CD1c-positive myeloid dendritic cell (primary cell): ENCODE measurements around the gene CD300LF.

Experiments
- DNase-seq: peaks from one replicate; pipeline ENCODE4 v3.0.0-alpha.2; 2016; ENCODE audit errors: extremely low spot score

Gene CD300LF

GRCh38 chr17:74745548-74746177 lies 32.9 kb upstream of the CD300LF start:
- DNase-seq = no peak

GRCh38 chr17:74744714-74745547 lies 32.2 kb upstream of the CD300LF start:
- peak; percentile 88 for DNase-seq

DNA sequence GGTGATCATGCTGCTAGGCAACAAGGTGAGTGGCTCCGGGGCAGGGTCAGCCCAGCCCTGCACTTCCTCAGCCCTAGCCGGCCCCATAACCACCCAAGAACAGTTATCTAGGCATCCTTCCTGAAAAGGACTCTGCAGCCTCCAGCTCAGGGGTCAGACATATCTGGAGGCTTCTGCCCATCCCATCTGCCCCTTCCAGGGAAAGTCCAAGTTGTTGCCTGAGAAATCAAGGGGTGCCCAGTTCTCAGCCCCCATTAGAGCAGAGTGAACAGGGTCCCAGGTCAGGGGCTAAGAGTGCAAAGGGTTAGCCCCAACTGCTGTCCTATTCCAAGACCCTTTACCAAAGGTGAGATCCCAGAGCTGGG lies 31.6 kb upstream of the CD300LF start:
- no peak for DNase-seq

GRCh38 chr17:74743755-74744154 lies 31.0 kb upstream of the CD300LF start:
- no peak for DNase-seq

GRCh38 chr17:74742978-74743545 lies 30.3 kb upstream of the CD300LF start:
- no peak for DNase-seq

GRCh38 chr17:74742153-74742515 lies 29.4 kb upstream of the CD300LF start:
- peak; percentile 25 for DNase-seq

DNA sequence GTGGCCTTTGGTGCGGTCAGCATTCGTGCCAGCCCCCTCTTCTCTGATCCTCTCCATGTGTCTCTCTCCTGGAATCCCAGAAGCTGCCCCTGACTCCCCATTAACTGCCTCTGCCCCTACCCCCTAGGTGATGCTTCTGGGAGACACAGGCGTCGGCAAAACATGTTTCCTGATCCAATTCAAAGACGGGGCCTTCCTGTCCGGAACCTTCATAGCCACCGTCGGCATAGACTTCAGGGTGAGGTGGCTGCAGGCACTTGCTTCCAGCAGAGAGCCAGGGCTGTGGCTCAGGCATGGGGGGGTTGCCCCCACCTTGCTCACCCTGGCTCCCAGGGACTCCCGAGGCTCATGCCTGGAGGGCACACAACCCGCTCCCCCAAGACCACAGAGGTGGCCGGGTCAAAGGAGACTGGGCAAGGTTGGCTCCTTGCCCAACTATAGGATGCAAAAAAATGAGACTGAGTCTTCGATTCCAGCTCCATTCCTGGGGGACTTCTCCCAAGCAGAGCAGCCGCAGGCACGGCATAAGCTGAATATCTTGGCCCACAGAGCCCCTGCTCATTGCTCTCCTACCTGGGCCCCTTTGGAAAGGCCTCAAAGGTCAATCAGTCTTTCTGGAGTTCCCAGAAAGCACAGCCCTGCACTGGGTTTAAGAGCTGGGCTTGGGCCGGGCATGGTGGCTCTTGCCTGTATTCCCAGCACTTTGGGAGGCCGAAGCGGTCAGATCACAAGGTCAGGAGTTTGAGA lies 28.1 kb upstream of the CD300LF start:
- DNase-seq = no peak

DNA sequence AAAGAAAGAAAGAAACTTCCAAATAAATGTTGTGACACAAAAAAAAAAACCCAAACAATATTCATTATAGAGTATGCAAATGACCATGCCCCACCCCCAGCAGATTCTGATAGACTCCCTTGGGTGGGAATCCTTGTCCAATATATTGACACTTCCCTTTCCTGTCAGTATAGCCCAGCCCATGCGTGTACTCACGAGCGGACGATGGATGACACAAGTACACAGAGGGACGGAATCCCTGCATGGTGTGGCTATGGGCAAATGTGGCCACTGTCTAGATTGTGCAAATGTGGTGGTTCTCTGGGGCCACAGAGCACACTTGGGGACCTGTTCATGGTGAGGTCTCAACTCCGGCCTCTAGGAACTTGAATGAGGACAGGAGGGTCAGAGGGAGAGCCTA lies 27.4 kb upstream of the CD300LF start:
- peak; percentile 23 for DNase-seq

- no peak for DNase-seq
These were observed 26.6 kb upstream of the CD300LF start for GRCh38 chr17:74739227-74739831.

DNA sequence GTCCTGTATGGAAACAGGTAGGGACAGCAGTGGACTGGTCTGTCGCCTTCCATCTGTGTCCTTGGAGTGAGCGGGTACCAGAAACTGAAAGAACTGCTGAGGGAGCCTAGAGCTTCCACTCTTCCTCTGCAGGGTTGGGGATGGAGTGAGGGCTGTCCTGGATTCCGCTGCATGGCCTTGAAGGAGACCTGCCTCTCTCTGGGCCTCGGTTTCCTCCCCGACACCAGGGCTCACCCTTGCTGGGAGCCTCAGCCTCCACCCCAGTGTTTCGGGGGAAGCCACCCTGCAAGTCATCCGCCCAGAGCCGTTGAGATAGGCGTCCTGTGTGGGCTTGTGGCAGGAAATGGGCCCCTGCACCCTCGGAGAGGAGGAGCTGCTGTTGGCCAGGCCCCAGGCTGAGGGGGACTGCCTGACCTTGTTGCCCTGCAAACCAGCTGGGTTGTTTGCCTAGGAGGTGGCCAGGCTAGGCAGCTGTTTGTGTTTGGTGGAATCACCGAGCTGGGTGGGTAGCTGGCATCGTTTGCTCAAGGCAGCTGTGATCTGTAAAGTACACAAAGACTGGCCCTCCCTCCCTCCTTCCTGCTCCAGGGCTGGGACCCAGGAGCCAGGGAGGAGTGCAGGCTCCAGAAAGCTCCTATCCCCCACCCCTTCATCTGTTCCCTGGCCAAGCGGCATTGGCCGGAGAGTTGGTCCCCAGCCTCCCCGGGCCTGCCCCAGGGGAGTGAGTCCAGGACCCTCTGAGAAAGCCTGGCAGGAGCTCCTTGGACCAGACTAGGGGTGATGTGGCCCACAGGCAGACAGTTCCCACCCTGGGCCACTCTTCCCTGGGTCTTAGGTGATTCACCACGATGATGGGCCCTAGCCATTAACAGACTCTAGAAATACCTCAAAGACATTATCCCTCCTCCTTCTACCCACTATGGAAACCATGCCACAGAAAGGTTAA lies 25.6 kb upstream of the CD300LF start:
- peak; percentile 34 for DNase-seq

DNA sequence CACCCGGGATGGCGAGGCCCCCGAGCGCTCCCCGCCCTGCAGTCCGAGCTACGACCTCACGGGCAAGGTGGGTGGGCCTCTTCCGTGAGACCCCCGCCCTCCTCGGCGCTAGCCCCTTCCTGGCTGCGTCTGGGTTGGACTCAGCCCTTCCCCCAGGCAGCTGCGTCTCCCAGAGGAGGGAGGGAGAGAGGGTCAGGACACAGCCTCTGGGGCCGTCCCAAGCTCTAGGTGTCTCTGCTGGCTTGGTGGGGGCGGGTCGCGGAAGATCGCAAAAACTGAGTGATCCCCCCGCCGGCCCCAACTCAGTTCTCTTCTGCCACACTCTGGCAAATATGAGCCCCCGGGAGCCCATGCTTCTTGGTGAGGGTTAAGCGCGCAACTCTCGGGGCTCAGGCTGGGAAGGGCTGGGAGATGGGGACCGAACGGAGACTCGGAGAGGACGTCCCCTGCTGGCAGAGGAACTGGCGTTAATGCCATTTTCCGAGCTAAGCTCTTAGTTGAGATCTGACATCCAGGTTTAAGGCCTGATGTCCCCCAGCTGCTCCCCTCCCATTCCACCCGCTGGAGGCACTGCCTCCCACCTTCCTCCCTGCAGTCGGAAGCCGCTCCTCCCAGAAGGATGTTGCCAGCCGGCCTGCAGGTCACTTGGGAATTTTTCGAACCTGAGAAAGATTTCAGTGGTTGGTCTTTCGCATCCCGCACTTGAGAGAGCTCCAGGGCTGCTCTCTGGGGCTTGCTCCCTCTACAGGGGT lies 24.8 kb upstream of the CD300LF start:
- peak; percentile 57 for DNase-seq

- DNase-seq = peak; percentile 74
These were observed 24.0 kb upstream of the CD300LF start, which contains the start of gene RAB37 for GRCh38 chr17:74736513-74737298. Gene RAB37, plus strand, starts transcription at chr17:74737256. Its CDS starts 17 bp downstream, at chr17:74737273.

GRCh38 chr17:74734256-74734655 lies 21.5 kb upstream of the CD300LF start:
- DNase-seq = no peak

DNA sequence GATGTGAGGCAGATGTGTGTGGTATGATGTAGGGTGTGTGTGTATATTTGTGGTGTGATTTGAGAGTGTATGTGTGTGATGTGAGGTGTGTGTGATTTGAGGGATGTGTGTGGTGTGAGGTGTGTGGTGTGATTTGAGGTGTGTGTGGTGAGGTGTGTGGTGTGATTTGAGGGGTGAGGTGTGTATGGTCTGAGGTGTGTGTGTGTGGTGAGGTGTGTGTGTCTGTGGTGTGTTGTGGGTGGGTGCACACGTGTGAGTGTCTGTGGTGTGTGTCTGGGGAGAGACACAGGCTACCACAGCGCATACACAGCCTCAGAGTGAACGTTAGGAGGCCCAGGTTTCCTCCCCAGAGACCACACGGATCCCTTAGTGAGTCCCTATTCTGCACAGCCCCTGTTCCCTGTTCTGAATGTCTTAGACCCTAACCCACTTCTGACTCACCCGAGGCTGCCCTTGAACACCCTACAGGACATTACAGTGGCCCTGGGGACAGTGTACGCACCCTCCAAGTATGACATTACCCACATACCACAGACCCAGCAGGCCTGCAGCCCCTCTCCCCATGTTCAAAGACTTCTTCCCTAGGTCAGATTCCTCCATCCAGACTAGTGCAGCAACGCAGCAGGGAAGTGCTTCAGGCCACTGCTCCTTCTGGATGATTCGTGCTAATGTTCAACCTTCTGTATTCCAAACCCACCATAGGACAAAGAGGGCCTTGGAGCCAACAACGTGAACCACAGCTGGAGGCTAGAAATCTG lies 20.8 kb upstream of the CD300LF start:
- DNase-seq = no peak

GRCh38 chr17:74732042-74732867 lies 19.5 kb upstream of the CD300LF start:
- no peak for DNase-seq

DNA sequence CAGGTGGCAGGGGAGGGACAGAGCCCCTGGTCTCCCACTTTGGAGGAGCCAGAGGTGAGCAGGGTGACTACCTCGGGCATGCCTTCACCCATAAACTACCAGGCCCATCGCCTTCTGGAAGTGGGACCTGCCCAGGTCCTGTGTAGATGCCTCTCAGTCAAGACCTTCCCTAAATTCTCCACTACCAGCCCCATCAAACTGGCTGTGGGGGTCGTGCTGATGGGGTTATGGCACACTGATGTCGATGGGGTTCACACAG lies 18.6 kb upstream of the CD300LF start:
- DNase-seq = no peak

DNA sequence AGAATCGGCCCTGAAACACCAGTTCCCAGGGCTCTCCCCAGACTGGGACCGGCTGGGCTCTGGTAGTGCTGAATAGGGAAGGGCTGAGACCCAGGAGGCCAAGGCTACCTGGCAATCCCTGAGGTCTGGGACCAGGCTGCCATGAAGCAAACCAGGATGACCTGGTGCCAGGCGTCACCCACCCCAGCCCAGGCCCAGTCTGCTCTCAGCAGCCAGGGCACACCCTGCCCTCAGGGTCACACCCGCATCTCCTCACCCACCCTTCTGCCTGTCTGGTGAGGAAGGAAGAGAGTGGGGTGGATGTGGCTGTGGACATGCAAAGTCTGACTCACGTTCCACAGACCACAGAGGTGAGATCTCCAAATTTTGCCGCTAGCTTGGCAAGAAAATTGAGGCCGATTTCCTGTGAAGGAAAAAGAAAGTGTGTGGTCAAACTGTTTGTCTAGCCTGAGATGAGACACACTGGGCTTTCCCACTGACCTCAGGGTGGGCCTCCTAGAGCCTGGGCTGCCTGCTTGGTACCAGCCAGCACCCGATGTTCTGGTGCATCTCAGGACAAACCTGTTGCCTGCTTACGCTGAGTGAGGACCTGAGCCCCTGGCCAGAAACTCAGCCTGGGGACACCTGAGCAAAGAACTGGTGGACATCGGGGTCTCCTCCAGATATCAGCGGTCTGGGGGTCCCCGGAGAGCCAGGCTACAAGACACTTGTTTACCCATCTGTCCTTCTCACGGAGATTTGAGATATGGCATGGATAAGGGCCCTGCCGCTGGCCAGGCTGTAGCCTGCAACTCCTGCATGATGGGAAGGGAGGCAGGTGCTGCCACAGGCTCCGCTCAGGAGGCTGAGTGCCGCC lies 18.0 kb upstream of the CD300LF start:
- no peak for DNase-seq
